GM12872 (cell line): ENCODE data around the gene CRISPLD2.

Experiments used
- TF ChIP-seq, protein P1 (sequence below): IDR thresholded peaks from 3 replicates; pipeline ENCODE4 v1.5.1; 2011; ENCODE audit warnings: low read depth, mild to moderate bottlenecking, low read length, moderate library complexity; ENCODE audit not compliant: insufficient read depth

Gene CRISPLD2

DNA sequence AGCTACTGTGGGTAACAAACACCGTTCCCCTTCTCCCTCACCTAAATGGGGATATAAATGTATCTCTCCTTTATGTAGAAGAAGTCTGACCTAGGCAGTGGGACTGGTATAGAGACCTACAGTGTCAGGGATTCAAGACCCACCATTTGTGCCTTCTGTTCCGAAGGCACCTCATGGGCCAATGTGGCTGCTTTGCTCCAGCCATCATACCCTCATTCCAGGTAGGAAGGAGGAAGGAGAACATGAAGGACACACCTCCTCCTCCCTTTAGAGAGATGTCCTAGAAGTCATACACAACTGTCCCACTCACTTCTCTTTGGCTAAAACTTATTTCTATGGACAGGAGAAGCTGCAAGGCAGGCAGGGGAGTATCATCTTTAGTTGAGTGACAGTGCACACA, 8.3 kb upstream of the CRISPLD2 start:
- TF ChIP-seq, protein P1, sequence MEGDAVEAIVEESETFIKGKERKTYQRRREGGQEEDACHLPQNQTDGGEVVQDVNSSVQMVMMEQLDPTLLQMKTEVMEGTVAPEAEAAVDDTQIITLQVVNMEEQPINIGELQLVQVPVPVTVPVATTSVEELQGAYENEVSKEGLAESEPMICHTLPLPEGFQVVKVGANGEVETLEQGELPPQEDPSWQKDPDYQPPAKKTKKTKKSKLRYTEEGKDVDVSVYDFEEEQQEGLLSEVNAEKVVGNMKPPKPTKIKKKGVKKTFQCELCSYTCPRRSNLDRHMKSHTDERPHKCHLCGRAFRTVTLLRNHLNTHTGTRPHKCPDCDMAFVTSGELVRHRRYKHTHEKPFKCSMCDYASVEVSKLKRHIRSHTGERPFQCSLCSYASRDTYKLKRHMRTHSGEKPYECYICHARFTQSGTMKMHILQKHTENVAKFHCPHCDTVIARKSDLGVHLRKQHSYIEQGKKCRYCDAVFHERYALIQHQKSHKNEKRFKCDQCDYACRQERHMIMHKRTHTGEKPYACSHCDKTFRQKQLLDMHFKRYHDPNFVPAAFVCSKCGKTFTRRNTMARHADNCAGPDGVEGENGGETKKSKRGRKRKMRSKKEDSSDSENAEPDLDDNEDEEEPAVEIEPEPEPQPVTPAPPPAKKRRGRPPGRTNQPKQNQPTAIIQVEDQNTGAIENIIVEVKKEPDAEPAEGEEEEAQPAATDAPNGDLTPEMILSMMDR: no peak

DNA sequence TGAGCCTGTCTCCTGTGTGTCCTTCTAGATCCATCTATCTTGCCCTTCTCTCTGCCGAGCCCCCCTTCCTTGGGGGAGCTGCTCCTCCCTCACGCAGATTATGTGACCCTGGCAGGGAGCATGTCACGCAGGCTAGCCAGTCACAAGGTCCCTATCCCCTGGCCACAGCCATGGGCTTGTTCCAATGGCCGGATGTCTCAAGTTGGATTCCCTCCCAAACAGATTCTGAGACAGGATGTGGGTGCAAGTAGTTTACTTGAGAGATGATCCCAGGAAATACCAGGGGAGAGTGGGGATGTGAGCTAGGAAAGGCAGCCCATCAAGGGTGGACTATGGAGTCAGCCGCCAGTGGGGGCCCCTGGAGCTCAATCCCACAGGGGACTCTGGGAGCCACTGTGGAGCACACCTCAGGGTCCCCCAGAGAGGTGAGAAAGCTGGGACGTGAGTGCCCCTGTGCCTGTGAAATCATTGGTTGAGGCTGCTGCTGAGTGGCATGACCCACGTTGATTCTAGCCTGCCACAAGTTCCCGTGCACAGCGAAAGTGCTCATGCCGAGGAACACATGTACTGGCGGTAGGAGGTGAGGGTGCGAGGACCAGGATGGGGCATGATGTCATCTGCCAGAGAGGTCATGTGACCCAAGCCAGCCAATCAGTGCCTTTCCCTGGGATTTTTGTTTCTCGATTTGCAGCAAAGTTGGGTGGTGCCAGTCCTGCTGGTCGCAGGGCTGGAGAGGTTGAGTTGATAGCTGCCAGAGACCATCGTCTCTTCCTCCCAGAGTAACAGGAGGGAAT, 6.4 kb upstream of the CRISPLD2 start:
- TF ChIP-seq, protein P1: no peak

DNA sequence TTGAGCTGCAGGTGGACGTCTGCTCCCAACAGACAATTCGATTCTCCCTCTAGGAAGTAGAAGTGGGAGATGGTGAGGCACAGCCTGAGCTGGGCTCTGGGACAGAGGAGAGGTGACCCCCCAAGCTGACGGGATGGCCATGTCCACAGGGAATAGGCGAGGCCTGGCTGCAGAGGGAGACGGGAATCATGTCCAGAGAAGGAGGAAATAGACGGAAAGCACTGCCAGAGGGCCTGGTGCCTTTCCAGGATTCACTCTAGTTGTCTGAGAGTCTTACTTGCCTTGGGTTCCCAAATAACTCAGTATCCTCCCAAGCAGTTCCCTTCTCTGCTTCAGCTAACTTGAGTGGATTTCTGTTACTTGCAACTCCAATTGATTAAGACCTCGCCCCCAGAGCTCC, 4.3 kb upstream of the CRISPLD2 start:
- TF ChIP-seq, protein P1: no peak

- TF ChIP-seq, protein P1: no peak
Observed at GRCh38 chr16:84816023-84816422, 3.8 kb upstream of the CRISPLD2 start.

DNA sequence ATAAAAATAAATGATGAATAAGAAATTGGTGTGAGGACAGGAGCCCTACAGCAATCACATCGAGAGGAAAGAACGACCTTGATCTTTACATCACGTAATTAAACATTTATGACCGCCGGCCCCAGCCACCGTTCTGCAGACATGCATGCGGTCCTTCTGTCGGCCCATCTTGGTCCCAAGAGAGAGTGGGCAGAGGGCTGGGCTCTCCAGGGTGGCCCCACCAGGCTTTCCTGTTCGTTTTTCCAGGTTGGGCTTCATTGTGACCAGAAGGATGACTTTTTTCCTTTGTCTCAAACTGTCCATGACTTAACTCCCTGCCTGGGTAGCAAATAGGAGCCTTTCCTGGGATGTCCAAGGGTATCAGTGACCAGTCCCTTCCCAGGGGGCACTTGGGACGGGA, 3.3 kb upstream of the CRISPLD2 start:
- TF ChIP-seq, protein P1: no peak

GRCh38 chr16:84817206-84817605, 2.6 kb upstream of the CRISPLD2 start:
- TF ChIP-seq, protein P1: no peak

GRCh38 chr16:84817613-84818012, 2.2 kb upstream of the CRISPLD2 start:
- TF ChIP-seq, protein P1: no peak
